Measurements from ENCODE around the gene DNLZ.

DNA sequence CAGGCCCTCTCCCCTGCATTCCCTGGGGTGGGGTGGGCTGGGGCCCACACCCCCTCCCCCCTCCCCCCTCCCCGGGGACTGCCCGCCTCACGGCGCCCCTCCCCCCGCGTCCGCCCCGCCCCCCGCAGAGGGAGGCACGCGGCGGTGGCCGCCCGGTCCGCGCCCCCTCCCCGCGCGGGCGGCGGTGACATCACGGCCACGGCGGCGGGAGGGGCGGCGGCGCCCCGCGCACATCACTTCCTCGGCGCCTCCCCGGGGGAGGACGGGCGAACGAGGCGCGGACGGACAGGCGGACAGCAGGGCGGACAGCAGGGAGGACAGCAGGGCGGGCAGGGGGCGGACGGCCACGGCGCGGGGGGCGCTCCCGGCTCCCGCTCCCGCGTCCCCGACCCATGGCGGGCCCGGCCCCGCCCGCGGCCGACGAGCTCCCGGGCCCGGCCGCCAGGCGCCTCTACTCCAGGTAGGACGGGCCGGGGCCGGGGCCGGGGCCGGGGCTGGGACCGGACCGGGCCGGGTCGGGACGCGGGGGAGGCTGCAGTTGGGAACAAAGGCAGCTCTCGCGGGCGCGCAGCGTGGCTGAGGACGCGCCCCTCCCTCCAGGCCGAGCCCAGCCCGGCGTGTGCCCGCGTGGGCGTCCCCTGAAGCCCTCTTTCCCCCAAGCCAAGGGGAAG lies 36.1 kb downstream of the DNLZ start, which contains the start of gene GPSM1:
- TF ChIP-seq CTCF (IDR thresholded peaks at IDR 0.05) (peak in 2 of 6 experiments; percentile 5), POLR2A (IDR thresholded peaks at IDR 0.05) (peak in 1 of 2 donors; percentile 54)

All from thyroid gland (tissue), 4 donors.